ENCODE results near the gene BASP1.

- no peak for TF ChIP-seq POLR2A (IDR thresholded peaks at IDR 0.05)
- TF ChIP-seq, protein P1, sequence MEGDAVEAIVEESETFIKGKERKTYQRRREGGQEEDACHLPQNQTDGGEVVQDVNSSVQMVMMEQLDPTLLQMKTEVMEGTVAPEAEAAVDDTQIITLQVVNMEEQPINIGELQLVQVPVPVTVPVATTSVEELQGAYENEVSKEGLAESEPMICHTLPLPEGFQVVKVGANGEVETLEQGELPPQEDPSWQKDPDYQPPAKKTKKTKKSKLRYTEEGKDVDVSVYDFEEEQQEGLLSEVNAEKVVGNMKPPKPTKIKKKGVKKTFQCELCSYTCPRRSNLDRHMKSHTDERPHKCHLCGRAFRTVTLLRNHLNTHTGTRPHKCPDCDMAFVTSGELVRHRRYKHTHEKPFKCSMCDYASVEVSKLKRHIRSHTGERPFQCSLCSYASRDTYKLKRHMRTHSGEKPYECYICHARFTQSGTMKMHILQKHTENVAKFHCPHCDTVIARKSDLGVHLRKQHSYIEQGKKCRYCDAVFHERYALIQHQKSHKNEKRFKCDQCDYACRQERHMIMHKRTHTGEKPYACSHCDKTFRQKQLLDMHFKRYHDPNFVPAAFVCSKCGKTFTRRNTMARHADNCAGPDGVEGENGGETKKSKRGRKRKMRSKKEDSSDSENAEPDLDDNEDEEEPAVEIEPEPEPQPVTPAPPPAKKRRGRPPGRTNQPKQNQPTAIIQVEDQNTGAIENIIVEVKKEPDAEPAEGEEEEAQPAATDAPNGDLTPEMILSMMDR (IDR thresholded peaks at IDR 0.05) = no peak
Measured at GRCh38 chr5:17255471-17256021, 38.1 kb downstream of the BASP1 start.
